B cell (primary cell): Measurements from ENCODE around the gene CDCA8. TPM values are rescaled to one million over a fixed set of nuclear protein-coding genes. Genes with fewer than 3 reads are reported as not detected.

Source experiments
- ATAC-seq: fragments of 200-7000 bp; cut with Tn5 transposase; one replicate; pipeline ENCODE4 v1.10.0; 2021; ENCODE audit warnings: low read depth, mild to moderate bottlenecking, moderate number of reproducible peaks, moderate library complexity
- CTCF ChIA-PET: fragments of 350-600 bp; sonication (Branson Sonifier 250); formaldehyde crosslinking; loops from one replicate; lab custom pipeline; 2021; ENCODE audit warnings: antibody characterized with exemption, inconsistent platforms; lab: Charles Lee
- POLR2A ChIA-PET: fragments of 350-600 bp; sonication (Branson Sonifier 250); formaldehyde crosslinking; loops from one replicate; lab custom pipeline; 2021; ENCODE audit warnings: antibody characterized with exemption; lab: Charles Lee
- DNase-seq: peaks from one replicate; pipeline ENCODE4 v3.0.0; 2013
- H2AFZ ChIP-seq: 2 replicates; pipeline ENCODE4 v1.6.1; 2012; ENCODE audit warnings: mild to moderate bottlenecking, low read depth, low read length; ENCODE audit not compliant: insufficient read depth, poor library complexity, severe bottlenecking
- H3K27ac ChIP-seq, 2 donors: 1 replicate in 1 of 2; 2 replicates in 1 of 2; pipeline ENCODE4 v1.5.1; 2012 to 2013; ENCODE audit warnings: low read length in 2 of 2, mild to moderate bottlenecking in 2 of 2, moderate library complexity in 1 of 2
- H3K27me3 ChIP-seq, 4 experiments: fragments of 200-600 bp in 1 of 4; sonication (generic) in 1 of 4; replicated peaks in 1 of 4; 1 replicate in 2 of 4; 2 replicates in 2 of 4; pipeline versions ENCODE4 v1.6.1 to v1.7.0; 2013 to 2016; ENCODE audit warnings: low read length in 3 of 4, mild to moderate bottlenecking in 2 of 4, mixed read lengths in 1 of 4, moderate library complexity in 1 of 4; ENCODE audit not compliant: insufficient read depth in 4 of 4, control insufficient read depth in 3 of 4; ENCODE audit errors: control extremely low read depth in 1 of 4
- H3K36me3 ChIP-seq, 2 experiments: replicated peaks in 1 of 2; 1 replicate in 1 of 2; 2 replicates in 1 of 2; pipeline versions ENCODE4 v1.6.1 to v1.7.1; 2013; ENCODE audit warnings: low read length in 1 of 2; ENCODE audit not compliant: insufficient read depth in 2 of 2, control insufficient read depth in 1 of 2; ENCODE audit errors: control extremely low read depth in 1 of 2, extremely low read depth in 1 of 2
- H3K4me1 ChIP-seq, 2 donors: fragments of 200-600 bp in 1 of 2; sonication (generic) in 1 of 2; 1 replicate in 1 of 2; 2 replicates in 1 of 2; pipeline versions ENCODE4 v1.5.1 to v1.6.1; 2013 to 2017; ENCODE audit warnings: low read length in 2 of 2; ENCODE audit not compliant: control insufficient read depth in 2 of 2, insufficient read depth in 2 of 2
- H3K4me2 ChIP-seq: replicated peaks from 2 replicates; pipeline ENCODE3; 2012; ENCODE audit warnings: mild to moderate bottlenecking, low read depth, low read length; ENCODE audit not compliant: poor library complexity, severe bottlenecking
- H3K4me3 ChIP-seq, 5 experiments: fragments of 200-600 bp in 1 of 5; sonication (generic) in 1 of 5; 1 replicate in 3 of 5; 2 replicates in 2 of 5; pipeline versions ENCODE4 v1.5.1 to v1.7.0; 2011 to 2016; ENCODE audit warnings: low read length in 4 of 5, mild to moderate bottlenecking in 4 of 5, low read depth in 2 of 5, control low read depth in 1 of 5, moderate library complexity in 1 of 5; ENCODE audit not compliant: insufficient read depth in 1 of 5; ENCODE audit errors: control extremely low read depth in 1 of 5, extremely low read depth in 1 of 5
- H3K79me2 ChIP-seq: fragments of 200-600 bp; sonication (generic); one replicate; pipeline ENCODE4 v1.6.0; 2016; ENCODE audit warnings: low read length; ENCODE audit not compliant: control insufficient read depth, insufficient read depth
- H3K9ac ChIP-seq: fragments of 200-600 bp; sonication (generic); 2 replicates; pipeline ENCODE4 v1.6.1; 2017; ENCODE audit warnings: mild to moderate bottlenecking, low read length, moderate library complexity
- H3K9me3 ChIP-seq, 3 donors: one replicate each; pipeline versions ENCODE4 v1.6.1 to v1.7.1; 2013; ENCODE audit warnings: low read length in 2 of 3; ENCODE audit not compliant: control insufficient read depth in 2 of 3, insufficient read depth in 1 of 3; ENCODE audit errors: control extremely low read depth in 1 of 3
- H4K20me1 ChIP-seq: 2 replicates; pipeline ENCODE4 v1.6.0; 2012; ENCODE audit warnings: mild to moderate bottlenecking, low read length; ENCODE audit not compliant: insufficient read depth, control insufficient read depth, poor library complexity, severe bottlenecking
- H3K27ac Mint-ChIP-seq: one replicate; pipeline ENCODE4 v1.8.0; 2021; ENCODE audit warnings: mixed read lengths
- H3K27me3 Mint-ChIP-seq: one replicate; pipeline ENCODE4 v1.8.0; 2021; ENCODE audit warnings: mixed read lengths
- H3K4me1 Mint-ChIP-seq: one replicate; pipeline ENCODE4 v1.8.0; 2021; ENCODE audit warnings: mixed read lengths
- H3K4me3 Mint-ChIP-seq: one replicate; pipeline ENCODE4 v1.8.0; 2021; ENCODE audit warnings: mixed read lengths
- H3K9me3 Mint-ChIP-seq: one replicate; pipeline ENCODE4 v1.8.0; 2022; ENCODE audit warnings: mixed read lengths; ENCODE audit not compliant: insufficient read depth
- CTCF ChIP-seq: fragments of 200-600 bp; IDR thresholded peaks from one replicate; pipeline ENCODE4 v1.8.0; 2022; ENCODE audit warnings: antibody characterized with exemption, mild to moderate bottlenecking
- EZH2 ChIP-seq: IDR thresholded peaks from 2 replicates; pipeline ENCODE4 v1.6.1; 2012; ENCODE audit warnings: borderline replicate concordance, low read depth, mild to moderate bottlenecking, moderate library complexity, low read length; ENCODE audit not compliant: insufficient read depth, poor library complexity, severe bottlenecking
- WGBS: methylation state at CpG from one replicate; pipeline ENCODE4 v1.1.5; 2013; ENCODE audit warnings: missing lambda C conversion rate; ENCODE audit not compliant: insufficient coverage; 5-methylcytosine and 5-hydroxymethylcytosine counted together
- intact Hi-C: fragments of 100-400 bp; cut with micrococcal nuclease; formaldehyde crosslinking; loops from one replicate; pipeline ENCODE4 v1.10.0; 2022
- polyA plus RNA-seq: library from polyadenylated mRNA; depleted of rRNA; stranded (reverse); fragments of >200 nt; gene quantifications from 2 replicates; pipeline ENCODE4 v1.2.3, GENCODE V29; 2012
- total RNA-seq, 2 donors: library from RNA; stranded (reverse); fragments of 120-200 nt in 1 of 2; gene quantifications; 1 replicate in 1 of 2; 2 replicates in 1 of 2; pipeline versions ENCODE4 v1.2.3 to v1.2.4, GENCODE V29; 2013 to 2022

CDCA8 gene
- total and polyA plus RNA-seq, 2 donors (not counting 1 experiment from before 2014, with no cell fraction given) = 1.3 to 1.6 TPM

- H4K20me1 ChIP-seq = no peaks in the 10 kb centered on the region
- 91% methylated on average over 22 of the region's 22 CpGs for WGBS
- H3K4me3 ChIP-seq = no peak overlapping the region
- no peaks in the 10 kb centered on the region for H3K79me2 ChIP-seq
- no peaks in the 10 kb centered on the region for H3K9me3 ChIP-seq
- DNase-seq = no peak
- intact Hi-C loops = no loop called here
- Mint-ChIP-seq H3K27me3 (peaks cover 14% of the 10 kb centered on the region), H3K4me1 (no peaks in the 10 kb centered on the region), H3K4me3 (no peak overlapping the region), H3K27ac (no peak overlapping the region), H3K9me3 (no peaks in the 10 kb centered on the region)
- H3K27me3 ChIP-seq = peaks cover 0 to 2% (median 0%) of the 10 kb centered on the region in 4 experiments
- no peak for ATAC-seq
- no peak overlapping the region for H2AFZ ChIP-seq
- H3K36me3 ChIP-seq = no peaks in the 10 kb centered on the region
- no peaks in the 10 kb centered on the region for H3K4me1 ChIP-seq
- no peak overlapping the region for H3K27ac ChIP-seq
- CTCF ChIA-PET = interaction anchor here (0.5 kb wide), 1 partner anchor 254 kb away, joined by 4 read pairs; no protein-coding TSS in a partner anchor
- no peak overlapping the region for H3K4me2 ChIP-seq
- POLR2A ChIA-PET = no interaction called here
- H3K9ac ChIP-seq = no peak overlapping the region
- TF ChIP-seq EZH2 (no peak), CTCF (no peak)
Measured at GRCh38 chr1:37720231-37721130, 28.2 kb downstream of the CDCA8 start.

- no peak overlapping the region for H3K9ac ChIP-seq
- POLR2A ChIA-PET = no interaction called here
- H3K4me2 ChIP-seq = no peak overlapping the region
- Mint-ChIP-seq H3K4me1 (no peaks in the 10 kb centered on the region), H3K27ac (no peak overlapping the region), H3K9me3 (no peaks in the 10 kb centered on the region), H3K27me3 (peaks cover 19% of the 10 kb centered on the region), H3K4me3 (no peak overlapping the region)
- ATAC-seq (no peak), DNase-seq (no peak)
- WGBS = 75% methylated on average over 19 of the region's 19 CpGs
- H3K9me3 ChIP-seq = no peaks in the 10 kb centered on the region
- H4K20me1 ChIP-seq = no peaks in the 10 kb centered on the region
- no peaks in the 10 kb centered on the region for H3K79me2 ChIP-seq
- H3K27me3 ChIP-seq = peaks cover 0 to 2% (median 0%) of the 10 kb centered on the region in 4 experiments
- CTCF ChIA-PET = no interaction called here
- H3K36me3 ChIP-seq = no peaks in the 10 kb centered on the region
- H3K4me1 ChIP-seq = no peaks in the 10 kb centered on the region
- no peak overlapping the region for H3K27ac ChIP-seq
- no peak overlapping the region for H2AFZ ChIP-seq
- intact Hi-C loops = no loop called here
- TF ChIP-seq EZH2 (no peak), CTCF (no peak)
- H3K4me3 ChIP-seq = no peak overlapping the region
Measured at GRCh38 chr1:37721565-37721964, 29.2 kb downstream of the CDCA8 start.
